SH-SY5Y (cell line): ENCODE data around the gene MEIS2.

Experiments
- GATA2 ChIP-seq: IDR thresholded peaks from 2 replicates; pipeline ENCODE4 v1.6.1; 2011; ENCODE audit warnings: mild to moderate bottlenecking, low read depth, low read length
- GATA3 ChIP-seq: IDR thresholded peaks from 2 replicates; pipeline ENCODE4 v1.6.1; 2011; ENCODE audit warnings: low read depth, mild to moderate bottlenecking, low read length, moderate library complexity

The MEIS2 gene

GRCh38 chr15:36844534-36844998 is 255.8 kb downstream of the MEIS2 start:
- no peak for TF ChIP-seq GATA2
- TF ChIP-seq GATA3, result no peak

GRCh38 chr15:36843822-36844221 is 256.5 kb downstream of the MEIS2 start:
- TF ChIP-seq GATA2, result no peak
- TF ChIP-seq GATA3, result no peak

- TF ChIP-seq GATA2, result no peak
- TF ChIP-seq GATA3, result no peak
These were observed 259.2 kb downstream of the MEIS2 start for GRCh38 chr15:36841193-36841592.
